ENCODE measurements around the gene TRNAU1AP.

- TF ChIP-seq POLR2A (IDR thresholded peaks at IDR 0.05; ENCODE audit: low read depth, low read length) = no peak
- TF ChIP-seq TAF1 (IDR thresholded peaks at IDR 0.05; ENCODE audit: low read depth, low read length) = no peak
- no peak for TF ChIP-seq SPI1 (IDR thresholded peaks at IDR 0.05; ENCODE audit: low read depth, low read length)
Observed at GRCh38 chr1:28606771-28607170, 53.9 kb downstream of the TRNAU1AP start.
